SHP77 (cell line): ENCODE results near the gene TMEM270.
"Not testable (repeated sequence)": the region's sequence is repeated elsewhere in the genome, so short reads cannot be mapped to it uniquely, and the experiment has no call there.

Experiments
- DNase-seq, 2 experiments: peaks; one replicate each; lab custom pipeline; 2025; lab: John Stamatoyannopoulos, UW

TMEM270 gene

DNA sequence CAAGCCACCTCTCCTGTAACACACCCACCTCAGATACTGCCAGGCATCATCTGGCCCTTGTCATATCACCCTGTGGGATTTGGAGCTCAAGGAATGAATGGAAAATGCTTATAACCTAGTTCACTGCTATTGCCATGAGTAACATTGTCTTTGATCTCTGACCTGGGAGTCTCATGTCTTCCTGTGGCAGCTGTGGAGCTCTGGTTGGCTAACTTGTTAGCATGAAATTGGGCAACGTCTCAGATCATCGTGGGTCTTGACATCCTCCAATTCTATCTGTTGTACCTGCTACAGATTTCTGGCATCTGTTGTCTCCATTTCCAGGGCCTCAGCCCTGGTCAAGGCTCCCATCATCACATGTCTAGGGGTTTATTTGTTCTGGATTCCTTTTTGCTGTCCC lies 2.2 kb upstream of the TMEM270 start:
- no peak for DNase-seq

DNA sequence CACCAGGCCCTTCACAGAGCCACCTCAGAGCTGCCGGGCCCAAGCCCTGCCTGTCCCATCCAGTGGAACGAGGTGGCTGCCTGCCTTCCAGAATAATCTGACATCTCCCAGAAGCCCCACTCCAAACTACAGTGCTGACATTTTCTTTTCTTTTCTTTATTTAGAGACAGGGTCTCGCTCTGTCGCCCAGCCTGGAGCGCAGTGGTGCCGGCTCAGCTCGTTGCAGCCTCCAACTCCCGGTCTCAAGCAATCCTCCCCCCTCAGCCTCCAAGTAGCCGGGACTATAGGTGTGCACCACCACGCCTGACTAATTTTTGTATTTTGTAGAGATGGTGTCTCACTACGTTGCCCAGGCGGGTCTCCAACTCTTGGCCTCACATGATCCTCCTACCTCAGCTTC lies 346 bp downstream of the TMEM270 start:
- no peak for DNase-seq

DNA sequence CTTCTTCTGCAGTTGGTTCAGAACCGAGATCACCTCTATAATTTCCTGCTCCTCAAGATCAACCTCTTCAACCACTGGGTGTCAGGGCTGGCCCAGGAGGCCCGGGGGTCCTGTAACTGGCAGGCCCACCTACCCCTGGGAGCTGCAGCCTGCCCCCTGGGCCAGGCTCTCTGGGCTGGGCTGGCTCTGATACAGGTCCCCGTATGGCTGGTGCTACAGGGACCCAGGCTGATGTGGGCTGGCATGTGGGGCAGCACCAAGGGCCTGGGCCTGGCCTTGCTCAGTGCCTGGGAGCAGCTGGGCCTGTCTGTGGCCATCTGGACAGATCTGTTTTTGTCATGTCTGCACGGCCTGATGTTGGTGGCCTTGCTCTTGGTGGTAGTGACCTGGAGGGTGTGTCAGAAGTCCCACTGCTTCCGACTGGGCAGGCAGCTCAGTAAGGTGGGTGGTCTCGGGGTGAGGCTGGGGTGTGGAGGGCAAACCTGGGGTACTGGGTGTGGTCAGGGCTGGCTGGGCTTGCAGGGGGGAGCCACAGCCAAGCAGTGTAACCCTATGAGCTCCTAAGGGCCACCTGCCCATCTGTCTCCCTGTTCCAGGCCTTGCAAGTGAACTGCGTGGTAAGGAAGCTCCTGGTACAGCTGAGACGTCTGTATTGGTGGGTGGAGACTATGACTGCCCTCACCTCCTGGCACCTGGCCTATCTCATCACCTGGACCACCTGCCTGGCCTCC lies 4.2 kb downstream of the TMEM270 start:
- no peak for DNase-seq

DNA sequence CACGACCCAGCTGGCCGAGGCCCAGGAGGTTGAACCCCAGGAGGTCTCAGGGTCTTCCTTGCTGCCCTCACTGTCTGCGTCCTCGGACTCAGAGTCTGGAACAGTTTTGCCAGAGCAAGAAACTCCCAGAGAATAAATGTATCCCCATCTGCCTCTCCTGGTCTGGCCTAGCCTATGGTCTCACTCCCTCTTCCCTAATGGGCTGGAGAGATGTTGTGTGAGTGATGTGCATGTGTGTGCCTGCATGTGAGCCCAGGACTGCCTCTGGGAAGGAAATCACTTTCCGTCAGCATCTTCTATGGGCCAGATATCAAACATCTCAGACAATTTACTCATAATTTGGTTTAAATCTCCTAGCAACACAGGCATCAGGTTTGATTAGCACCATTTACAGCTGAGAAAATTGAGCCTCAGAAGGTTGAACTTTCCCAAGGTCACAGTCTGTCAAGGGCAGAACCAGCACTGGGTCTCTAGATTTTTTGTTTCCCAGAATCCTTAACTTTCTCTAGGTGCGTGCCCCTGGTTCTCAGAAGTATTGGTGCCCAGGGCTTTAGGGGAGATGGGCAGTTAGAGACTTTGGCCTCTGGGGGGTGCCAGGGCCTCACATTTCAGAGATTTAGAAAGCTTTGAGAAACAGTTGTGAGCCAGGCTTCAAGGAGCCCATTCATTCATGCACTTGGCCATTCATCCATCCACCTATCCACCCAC lies 4.9 kb downstream of the TMEM270 start:
- DNase-seq, result peak; percentile 13 to 40

DNA sequence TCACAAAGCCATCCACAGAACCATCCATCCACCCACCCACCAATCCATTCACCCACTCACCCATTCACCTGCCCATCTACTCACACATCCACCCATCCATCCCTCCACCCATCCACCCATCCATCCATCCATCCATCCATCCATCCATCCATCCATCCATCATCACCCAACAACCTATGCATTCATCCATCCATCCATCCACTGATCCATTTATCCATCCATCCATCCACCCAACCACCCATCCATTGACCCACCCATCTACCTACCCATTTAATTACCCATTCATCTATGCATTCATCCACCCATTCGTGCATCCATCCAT lies 5.4 kb downstream of the TMEM270 start:
- no peak for DNase-seq

- no peak for DNase-seq
These were observed 8.2 kb downstream of the TMEM270 start for GRCh38 chr7:73869011-73869798.

DNA sequence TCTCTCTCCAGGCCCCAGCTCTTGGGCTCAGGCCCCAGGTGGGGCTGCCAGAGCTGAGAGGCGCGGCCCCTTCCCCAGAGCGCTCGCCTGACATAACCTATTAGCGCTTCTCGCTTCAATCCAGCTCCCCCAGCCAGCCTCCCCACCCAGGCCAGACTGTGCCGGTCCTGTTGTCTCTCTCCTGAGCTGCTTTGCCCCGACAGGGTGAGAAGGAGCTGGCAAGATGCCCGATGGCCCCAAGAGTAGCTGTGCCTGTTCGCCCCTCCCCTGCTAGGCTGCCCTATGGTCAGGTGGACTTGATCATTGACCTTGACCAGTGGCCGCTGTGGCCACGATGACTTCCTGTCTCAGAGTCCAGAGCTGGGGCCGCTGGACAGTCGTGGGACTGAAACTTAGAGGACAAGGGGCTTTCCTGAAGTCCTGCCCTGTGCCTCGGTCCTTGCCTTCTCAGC lies 9.1 kb downstream of the TMEM270 start:
- peak in 1 of 2 experiments; percentile 14 for DNase-seq

GRCh38 chr7:73871163-73872011 lies 10.4 kb downstream of the TMEM270 start:
- DNase-seq, result no peak

- no peak for DNase-seq
These were observed 11.3 kb downstream of the TMEM270 start for GRCh38 chr7:73872056-73872908.

DNA sequence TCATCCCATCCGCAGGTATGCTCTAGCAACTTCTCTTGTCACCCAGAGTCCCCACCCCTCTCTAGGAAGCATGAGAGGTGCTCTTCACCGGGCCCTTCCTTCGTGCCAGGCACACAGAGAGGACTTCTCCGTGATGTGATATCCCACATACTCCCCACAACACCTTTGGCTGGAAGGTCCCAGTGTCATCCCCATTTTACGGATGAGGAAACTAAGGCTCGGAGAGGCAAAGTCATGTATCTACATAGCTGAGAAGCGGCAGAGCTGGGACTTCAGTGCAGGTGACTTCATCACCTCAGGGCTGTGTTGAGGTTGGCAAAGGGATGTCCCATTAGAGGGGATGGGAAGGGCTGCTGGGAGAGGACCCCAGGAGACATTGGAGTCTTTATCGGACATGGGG lies 15.4 kb downstream of the TMEM270 start:
- DNase-seq, result no peak

- DNase-seq, result no peak
These were observed 16.0 kb downstream of the TMEM270 start for GRCh38 chr7:73876973-73877372.

DNA sequence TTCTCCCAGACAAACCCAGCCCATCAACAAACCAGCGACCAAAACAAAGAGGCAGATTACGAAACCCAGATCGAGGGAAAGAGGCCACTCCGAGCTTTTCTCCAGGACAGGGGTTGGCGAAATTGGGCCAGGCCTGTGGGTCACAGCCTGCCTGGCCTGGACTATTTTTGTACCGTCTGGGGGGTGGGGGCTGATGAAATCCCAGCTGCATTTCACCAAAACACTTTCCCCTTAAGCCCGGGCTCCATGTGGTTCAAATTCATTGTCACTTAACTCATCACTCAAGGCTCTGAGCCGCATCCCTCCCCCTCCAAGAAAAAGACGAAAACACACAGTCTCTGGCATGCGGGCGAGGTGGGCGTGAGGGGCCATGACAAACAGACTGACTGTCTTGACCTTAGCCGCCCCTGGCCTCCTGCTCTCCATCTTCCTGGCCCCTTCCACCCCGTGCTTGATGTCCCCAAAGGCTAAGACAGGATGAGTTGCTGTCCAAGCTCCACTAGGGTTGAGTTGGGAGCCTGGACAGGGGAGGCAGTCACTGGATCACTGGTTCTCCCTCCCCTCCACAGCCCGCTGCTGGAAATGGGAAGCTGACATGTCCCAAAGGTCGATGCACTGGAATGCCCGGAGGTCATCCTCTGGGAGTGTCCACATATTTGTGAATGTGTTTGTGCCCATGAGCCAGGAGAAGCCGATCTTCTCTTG lies 19.2 kb downstream of the TMEM270 start:
- no peak for DNase-seq

- DNase-seq, result no peak
These were observed 19.9 kb downstream of the TMEM270 start for GRCh38 chr7:73880755-73881328.

DNA sequence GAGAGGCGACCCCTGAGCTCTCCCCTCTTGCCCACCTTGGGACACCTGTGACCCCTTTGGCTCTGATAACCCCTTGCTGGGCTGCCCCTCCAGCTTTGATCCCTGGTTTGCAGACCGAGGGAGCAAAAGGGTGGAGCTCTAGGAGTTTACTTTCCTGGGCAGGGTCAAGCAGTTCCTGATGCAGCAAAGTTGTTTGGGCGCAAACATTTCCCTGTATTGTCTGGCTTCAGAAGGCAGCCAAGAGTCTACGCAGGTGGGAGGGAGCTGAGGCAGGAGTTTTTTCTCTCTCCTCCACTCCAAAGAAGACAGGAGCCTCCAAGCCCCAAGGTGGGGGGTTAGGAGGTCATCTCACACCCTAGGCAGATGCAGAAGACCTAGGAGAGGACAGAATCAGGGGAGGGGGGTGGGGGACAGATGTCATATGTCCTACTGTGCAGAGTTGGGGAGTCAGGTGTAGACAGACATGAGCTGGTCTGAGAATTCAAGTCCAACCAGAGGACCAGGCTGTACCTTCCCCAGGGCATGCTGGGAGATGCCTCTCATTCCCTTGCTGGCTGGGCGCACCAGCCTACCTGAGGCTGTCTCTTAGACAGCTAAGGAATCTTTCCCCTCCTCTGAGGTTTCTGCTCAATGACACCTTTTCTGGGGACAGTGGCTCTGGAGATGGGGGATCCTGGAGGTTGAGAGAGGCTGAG lies 20.5 kb downstream of the TMEM270 start:
- no peak for DNase-seq

GRCh38 chr7:73882047-73882402 lies 21.1 kb downstream of the TMEM270 start:
- DNase-seq, result no peak

DNA sequence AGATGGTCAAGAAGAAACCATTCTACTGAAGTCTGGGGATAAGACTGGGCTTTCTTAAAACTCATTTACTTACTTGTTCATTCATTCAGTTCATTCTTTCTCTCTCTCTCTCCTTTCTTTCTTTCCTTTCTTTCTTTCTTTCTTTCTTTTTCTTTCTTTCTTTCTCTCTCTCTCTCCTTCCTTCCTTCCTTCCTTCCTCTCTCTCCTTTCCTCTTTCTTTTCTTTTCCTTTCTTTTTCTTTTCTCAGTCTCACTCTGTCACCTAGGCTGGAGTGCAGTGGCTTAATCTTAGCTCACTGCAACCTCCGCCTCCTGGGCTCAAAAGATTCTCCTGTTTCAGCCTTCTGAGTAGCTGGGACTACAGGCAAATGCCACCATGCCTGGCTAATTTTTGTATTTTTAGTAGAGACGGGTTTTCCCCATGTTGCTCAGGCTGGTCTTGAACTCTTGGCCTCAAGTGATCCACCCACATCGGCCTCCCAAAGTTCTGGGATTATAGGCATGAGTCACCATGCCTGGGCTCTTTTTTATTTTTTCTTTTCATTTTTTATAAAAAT lies 24.0 kb downstream of the TMEM270 start:
- not testable (repeated sequence) for DNase-seq

DNA sequence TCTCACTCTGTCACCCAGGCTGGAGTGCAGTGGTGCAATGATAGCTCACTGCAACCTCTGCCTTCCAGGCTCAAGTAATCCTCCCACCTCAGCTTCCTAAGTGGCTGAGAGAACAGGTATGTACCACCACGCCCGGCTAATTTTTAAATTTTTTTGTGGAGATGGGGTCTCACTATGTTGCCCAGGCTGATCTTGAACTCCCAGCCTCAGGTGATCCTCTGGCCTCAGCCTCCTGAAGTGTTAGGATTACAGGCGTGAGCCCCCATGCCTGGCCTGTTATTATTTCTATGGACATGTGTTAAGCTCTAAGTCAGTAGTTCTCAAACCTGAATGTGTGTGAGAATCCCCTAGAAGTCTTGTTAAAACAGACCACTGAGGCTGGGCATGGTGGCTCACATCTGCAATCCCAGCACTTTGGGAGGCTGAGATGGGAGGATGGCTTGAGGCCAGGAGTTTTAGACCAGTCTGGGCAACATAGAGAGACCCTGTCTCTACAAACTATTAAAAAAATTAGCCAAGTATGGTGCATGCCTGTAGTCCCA lies 24.5 kb downstream of the TMEM270 start:
- no peak for DNase-seq

GRCh38 chr7:73885975-73886798 lies 25.2 kb downstream of the TMEM270 start:
- no peak for DNase-seq
